Measurements from ENCODE around the gene KCNIP4. TPM values are rescaled to one million over a fixed set of nuclear protein-coding genes. Genes with fewer than 3 reads are reported as not detected.

Gene KCNIP4
- total and polyA plus RNA-seq, 2 donors from 2014 or later: 9.8 to 43.9 TPM

DNA sequence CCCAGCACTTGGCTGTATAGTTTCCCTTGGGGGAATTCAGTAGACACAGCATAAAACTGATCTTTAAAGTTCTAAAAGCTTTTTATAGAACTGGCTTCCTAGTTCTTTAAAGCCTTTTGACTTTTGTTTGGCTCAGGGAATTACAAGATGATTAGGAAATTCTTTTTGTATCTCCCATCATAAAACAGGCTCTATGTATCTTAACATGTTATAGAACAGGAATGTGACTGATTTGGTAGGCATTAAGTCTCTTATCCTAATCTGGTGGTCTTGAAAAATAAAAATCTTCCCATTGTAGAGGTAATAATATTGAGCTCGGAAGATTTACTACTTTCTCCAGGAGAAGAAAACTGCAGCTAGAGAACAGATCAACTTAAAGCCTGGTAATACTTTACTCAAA lies 262.7 kb downstream of the KCNIP4 start:
- Histone ChIP-seq H3K4me3 (ENCODE audit: low read length in 3 of 3) (no peak overlapping the region), H3K27ac (ENCODE audit: low read depth in 2 of 2, low read length in 2 of 2) (no peak overlapping the region), H3K4me1 (ENCODE audit: control insufficient read depth in 2 of 3, insufficient read depth in 2 of 3, low read depth in 1 of 3, low read length in 3 of 3) (no peaks in the 10 kb centered on the region), H3K27me3 (ENCODE audit: control insufficient read depth, insufficient read depth, low read length) (no peaks in the 10 kb centered on the region), H3K9ac (ENCODE audit: low read length in 3 of 3) (no peak overlapping the region), H3K9me3 (ENCODE audit: control insufficient read depth in 2 of 3, insufficient read depth in 1 of 3, low read length in 3 of 3) (no peaks in the 10 kb centered on the region), H3K36me3 (ENCODE audit: control insufficient read depth in 2 of 3, insufficient read depth in 3 of 3, low read length in 3 of 3) (no peaks in the 10 kb centered on the region)
- intact Hi-C loops (cut with DNase I): no loop called here
- TF ChIP-seq, protein P1, sequence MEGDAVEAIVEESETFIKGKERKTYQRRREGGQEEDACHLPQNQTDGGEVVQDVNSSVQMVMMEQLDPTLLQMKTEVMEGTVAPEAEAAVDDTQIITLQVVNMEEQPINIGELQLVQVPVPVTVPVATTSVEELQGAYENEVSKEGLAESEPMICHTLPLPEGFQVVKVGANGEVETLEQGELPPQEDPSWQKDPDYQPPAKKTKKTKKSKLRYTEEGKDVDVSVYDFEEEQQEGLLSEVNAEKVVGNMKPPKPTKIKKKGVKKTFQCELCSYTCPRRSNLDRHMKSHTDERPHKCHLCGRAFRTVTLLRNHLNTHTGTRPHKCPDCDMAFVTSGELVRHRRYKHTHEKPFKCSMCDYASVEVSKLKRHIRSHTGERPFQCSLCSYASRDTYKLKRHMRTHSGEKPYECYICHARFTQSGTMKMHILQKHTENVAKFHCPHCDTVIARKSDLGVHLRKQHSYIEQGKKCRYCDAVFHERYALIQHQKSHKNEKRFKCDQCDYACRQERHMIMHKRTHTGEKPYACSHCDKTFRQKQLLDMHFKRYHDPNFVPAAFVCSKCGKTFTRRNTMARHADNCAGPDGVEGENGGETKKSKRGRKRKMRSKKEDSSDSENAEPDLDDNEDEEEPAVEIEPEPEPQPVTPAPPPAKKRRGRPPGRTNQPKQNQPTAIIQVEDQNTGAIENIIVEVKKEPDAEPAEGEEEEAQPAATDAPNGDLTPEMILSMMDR (IDR thresholded peaks at IDR 0.05; ENCODE audit: borderline replicate concordance, extremely low read depth, insufficient read depth): no peak
- DNase-seq (no peak), FAIRE-seq (no peak)

DNA sequence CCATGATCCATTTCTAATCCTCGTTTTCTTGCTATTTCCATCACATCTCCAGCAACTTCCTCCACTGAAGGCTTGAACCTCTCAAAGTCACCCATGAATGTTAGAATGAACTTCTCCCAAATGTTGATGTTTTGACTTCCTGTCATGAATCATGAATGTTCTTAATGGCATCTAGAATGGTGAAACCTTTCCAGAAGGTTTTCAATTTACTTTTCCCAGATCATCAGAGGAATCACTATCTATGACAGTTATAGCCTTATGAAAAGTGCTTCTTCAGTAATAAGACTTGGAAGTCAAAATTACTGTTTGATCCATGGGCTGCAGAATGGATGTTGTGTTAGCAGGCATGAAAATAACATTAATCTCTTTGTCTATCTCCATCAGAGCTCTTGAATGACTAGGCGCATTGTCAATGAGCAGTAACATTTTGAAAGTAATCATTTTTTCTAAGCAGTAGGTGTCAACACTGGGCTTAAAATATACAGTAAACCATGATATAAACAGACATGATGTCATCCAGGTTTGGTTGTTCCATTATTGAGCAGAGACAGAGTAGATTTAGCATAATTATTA lies 268.2 kb downstream of the KCNIP4 start:
- DNase-seq (no peak), FAIRE-seq (no peak)
- TF ChIP-seq, protein P1 (IDR thresholded peaks at IDR 0.05; ENCODE audit: borderline replicate concordance, extremely low read depth, insufficient read depth): no peak
- no peak overlapping the region for H3K4me3 ChIP-seq (ENCODE audit: low read length in 3 of 3)
- H3K36me3 ChIP-seq (ENCODE audit: control insufficient read depth in 2 of 3, insufficient read depth in 3 of 3, low read length in 3 of 3): no peaks in the 10 kb centered on the region
- intact Hi-C loops (cut with DNase I): no loop called here
- no peaks in the 10 kb centered on the region for H3K4me1 ChIP-seq (ENCODE audit: control insufficient read depth in 2 of 3, insufficient read depth in 2 of 3, low read depth in 1 of 3, low read length in 3 of 3)
- no peaks in the 10 kb centered on the region for H3K9me3 ChIP-seq (ENCODE audit: control insufficient read depth in 2 of 3, insufficient read depth in 1 of 3, low read length in 3 of 3)
- H3K27ac ChIP-seq (ENCODE audit: low read depth in 2 of 2, low read length in 2 of 2): no peak overlapping the region
- no peaks in the 10 kb centered on the region for H3K27me3 ChIP-seq (ENCODE audit: control insufficient read depth, insufficient read depth, low read length)
- no peak overlapping the region for H3K9ac ChIP-seq (ENCODE audit: low read length in 3 of 3)

DNA sequence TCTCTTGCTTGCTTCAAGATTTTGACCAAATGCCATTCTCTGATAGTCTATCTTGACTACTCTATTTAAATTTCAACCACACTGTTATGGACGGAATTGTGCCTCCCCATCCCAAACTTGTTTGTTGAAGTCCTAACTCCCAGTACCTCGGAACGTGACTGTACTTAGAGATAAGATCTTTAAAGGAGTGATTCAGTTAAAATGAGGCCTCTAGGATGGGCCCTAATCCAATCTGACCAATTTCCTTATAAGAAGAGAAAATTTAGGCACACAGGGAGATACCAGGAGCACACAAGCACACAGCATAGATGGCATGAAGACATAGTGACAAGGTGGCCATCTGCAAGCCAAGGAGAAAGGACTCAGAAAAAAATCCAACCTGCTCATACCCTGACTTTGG lies 269.9 kb downstream of the KCNIP4 start:
- no peak overlapping the region for H3K4me3 ChIP-seq (ENCODE audit: low read length in 3 of 3)
- FAIRE-seq (no peak), DNase-seq (no peak)
- H3K4me1 ChIP-seq (ENCODE audit: control insufficient read depth in 2 of 3, insufficient read depth in 2 of 3, low read depth in 1 of 3, low read length in 3 of 3): no peaks in the 10 kb centered on the region
- H3K9ac ChIP-seq (ENCODE audit: low read length in 3 of 3): no peak overlapping the region
- TF ChIP-seq, protein P1 (IDR thresholded peaks at IDR 0.05; ENCODE audit: borderline replicate concordance, extremely low read depth, insufficient read depth): no peak
- H3K27ac ChIP-seq (ENCODE audit: low read depth in 2 of 2, low read length in 2 of 2): no peak overlapping the region
- H3K27me3 ChIP-seq (ENCODE audit: control insufficient read depth, insufficient read depth, low read length): no peaks in the 10 kb centered on the region
- no peaks in the 10 kb centered on the region for H3K9me3 ChIP-seq (ENCODE audit: control insufficient read depth in 2 of 3, insufficient read depth in 1 of 3, low read length in 3 of 3)
- no peaks in the 10 kb centered on the region for H3K36me3 ChIP-seq (ENCODE audit: control insufficient read depth in 2 of 3, insufficient read depth in 3 of 3, low read length in 3 of 3)
- intact Hi-C loops (cut with DNase I): no loop called here

DNA sequence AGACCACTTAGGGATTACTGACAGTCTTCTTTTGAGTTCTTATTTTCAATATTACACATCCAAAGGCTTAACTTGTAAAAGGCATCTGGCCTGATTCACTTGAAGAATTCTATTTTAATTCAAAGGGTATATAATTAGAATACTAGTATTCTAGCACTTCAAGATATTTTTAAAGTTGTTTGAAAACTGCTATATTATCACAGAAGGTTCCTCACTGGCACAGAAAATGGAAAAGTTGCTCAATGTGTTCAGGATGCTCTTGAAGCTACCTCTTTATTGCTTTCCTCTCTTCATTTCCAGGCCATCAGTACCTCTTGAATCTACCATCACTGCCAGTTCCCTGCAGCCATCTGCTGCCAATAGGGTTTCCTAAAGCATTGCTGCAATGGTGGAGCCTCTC lies 271.4 kb downstream of the KCNIP4 start:
- no peak for FAIRE-seq
- TF ChIP-seq, protein P1 (IDR thresholded peaks at IDR 0.05; ENCODE audit: borderline replicate concordance, extremely low read depth, insufficient read depth): no peak

More for the DNA sequence above, 271.4 kb downstream of the KCNIP4 start:
- H3K9me3 ChIP-seq (ENCODE audit: control insufficient read depth in 2 of 3, insufficient read depth in 1 of 3, low read length in 3 of 3): no peaks in the 10 kb centered on the region
- H3K27ac ChIP-seq (ENCODE audit: low read depth in 2 of 2, low read length in 2 of 2): no peak overlapping the region
- no peaks in the 10 kb centered on the region for H3K27me3 ChIP-seq (ENCODE audit: control insufficient read depth, insufficient read depth, low read length)
- no peak for DNase-seq
- H3K9ac ChIP-seq (ENCODE audit: low read length in 3 of 3): no peak overlapping the region
- no peaks in the 10 kb centered on the region for H3K36me3 ChIP-seq (ENCODE audit: control insufficient read depth in 2 of 3, insufficient read depth in 3 of 3, low read length in 3 of 3)
- no peak overlapping the region for H3K4me3 ChIP-seq (ENCODE audit: low read length in 3 of 3)
- intact Hi-C loops (cut with DNase I): no loop called here
- H3K4me1 ChIP-seq (ENCODE audit: control insufficient read depth in 2 of 3, insufficient read depth in 2 of 3, low read depth in 1 of 3, low read length in 3 of 3): no peaks in the 10 kb centered on the region

All from kidney (tissue), 14 donors.